Stomach smooth muscle (tissue), 2 donors: ENCODE results near the gene REPS2.
A peak's percentile ranks its signal among the peaks of the same experiment; 100 is the strongest.

Experiments
- H3K27ac ChIP-seq: one replicate; pipeline ENCODE4 v1.7.0; 2013; ENCODE audit warnings: mild to moderate bottlenecking, low read length, inconsistent platforms
- H3K27me3 ChIP-seq, 2 donors: one replicate each; pipeline ENCODE4 v1.7.0; 2013; ENCODE audit warnings: low read length in 2 of 2; ENCODE audit not compliant: insufficient read depth in 2 of 2, control insufficient read depth in 1 of 2
- H3K36me3 ChIP-seq, 2 donors: one replicate each; pipeline ENCODE4 v1.7.0; 2013; ENCODE audit warnings: low read length in 2 of 2; ENCODE audit not compliant: control insufficient read depth in 2 of 2, insufficient read depth in 2 of 2
- H3K4me1 ChIP-seq: one replicate; pipeline ENCODE4 v1.7.0; 2013; ENCODE audit warnings: low read length; ENCODE audit not compliant: control insufficient read depth, insufficient read depth
- H3K4me3 ChIP-seq, 2 donors: one replicate each; pipeline ENCODE4 v1.7.0; 2013; ENCODE audit warnings: low read length in 2 of 2
- H3K9ac ChIP-seq, 2 donors: one replicate each; pipeline ENCODE4 v1.7.0; 2013; ENCODE audit warnings: low read length in 2 of 2, mild to moderate bottlenecking in 1 of 2
- H3K9me3 ChIP-seq, 2 donors: one replicate each; pipeline ENCODE4 v1.7.0; 2013; ENCODE audit warnings: low read length in 2 of 2; ENCODE audit not compliant: control insufficient read depth in 2 of 2
- donor health status: healthy.
- donor health status: Pancreatic carcinoma.

Gene REPS2

GRCh38 chrX:16997313-16997712 is 50.9 kb downstream of the REPS2 start:
- Histone ChIP-seq H3K9ac (no peak overlapping the region), H3K4me3 (no peak overlapping the region), H3K4me1 (peaks cover 6% of the 10 kb centered on the region), H3K27ac (no peak overlapping the region), H3K36me3 (no peaks in the 10 kb centered on the region), H3K9me3 (no peaks in the 10 kb centered on the region), H3K27me3 (peaks cover 0 to 8% of the 10 kb centered on the region in 2 donors)

DNA sequence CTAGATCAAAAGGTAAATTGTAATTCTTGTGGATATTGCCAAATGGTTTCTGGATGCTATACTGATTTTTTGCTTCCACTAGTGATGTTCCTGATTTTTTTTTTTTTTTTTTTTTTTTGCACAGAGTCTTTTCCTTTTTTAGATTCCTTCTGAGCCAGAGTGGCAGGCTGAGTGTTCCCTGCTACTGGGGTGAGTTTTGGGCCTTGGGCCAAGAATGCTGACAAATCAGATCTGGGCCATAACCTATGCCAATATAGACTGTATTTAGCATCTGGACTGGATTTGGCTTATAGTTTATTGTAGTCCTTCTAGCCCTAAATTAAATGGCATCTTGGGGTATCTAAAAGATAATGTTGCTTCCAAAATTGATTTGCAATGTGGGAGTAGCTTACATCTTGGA is 52.8 kb downstream of the REPS2 start:
- Histone ChIP-seq H3K9ac (no peak overlapping the region), H3K4me3 (no peak overlapping the region), H3K36me3 (no peaks in the 10 kb centered on the region), H3K4me1 (peaks cover 6% of the 10 kb centered on the region), H3K9me3 (no peaks in the 10 kb centered on the region), H3K27me3 (peaks cover 0 to 11% of the 10 kb centered on the region in 2 donors), H3K27ac (no peak overlapping the region)

DNA sequence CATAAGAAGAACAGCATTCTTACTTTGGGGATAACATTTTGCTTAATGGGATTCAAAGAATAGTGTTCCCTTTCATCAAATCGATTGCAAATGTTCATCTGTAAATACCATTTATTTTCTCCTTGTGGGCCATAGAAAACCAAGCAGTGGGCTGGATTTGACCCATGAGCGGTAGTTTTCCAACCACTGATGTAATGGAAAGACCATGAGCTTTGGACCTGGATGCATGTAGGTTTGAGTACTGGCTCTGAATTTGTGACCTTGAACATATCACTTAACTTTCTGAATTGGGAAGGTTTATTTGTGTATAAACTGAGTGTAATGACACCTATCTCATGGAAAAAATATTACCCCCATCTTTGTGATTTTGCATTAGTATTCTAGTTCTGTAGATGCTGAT is 54.3 kb downstream of the REPS2 start:
- H3K9me3 ChIP-seq: no peaks in the 10 kb centered on the region
- no peak overlapping the region for H3K4me3 ChIP-seq
- no peaks in the 10 kb centered on the region for H3K36me3 ChIP-seq
- peaks cover 0 to 10% of the 10 kb centered on the region in 2 donors for H3K27me3 ChIP-seq
- no peak overlapping the region for H3K27ac ChIP-seq
- H3K9ac ChIP-seq: no peak overlapping the region
- H3K4me1 ChIP-seq: peaks cover 6% of the 10 kb centered on the region

- Histone ChIP-seq H3K4me3 (no peak overlapping the region), H3K27ac (no peak overlapping the region), H3K36me3 (no peaks in the 10 kb centered on the region), H3K4me1 (no peaks in the 10 kb centered on the region), H3K27me3 (peaks cover 0 to 13% of the 10 kb centered on the region in 2 donors), H3K9me3 (no peaks in the 10 kb centered on the region), H3K9ac (no peak overlapping the region)
These were observed 59.4 kb downstream of the REPS2 start for GRCh38 chrX:17005712-17006368.

DNA sequence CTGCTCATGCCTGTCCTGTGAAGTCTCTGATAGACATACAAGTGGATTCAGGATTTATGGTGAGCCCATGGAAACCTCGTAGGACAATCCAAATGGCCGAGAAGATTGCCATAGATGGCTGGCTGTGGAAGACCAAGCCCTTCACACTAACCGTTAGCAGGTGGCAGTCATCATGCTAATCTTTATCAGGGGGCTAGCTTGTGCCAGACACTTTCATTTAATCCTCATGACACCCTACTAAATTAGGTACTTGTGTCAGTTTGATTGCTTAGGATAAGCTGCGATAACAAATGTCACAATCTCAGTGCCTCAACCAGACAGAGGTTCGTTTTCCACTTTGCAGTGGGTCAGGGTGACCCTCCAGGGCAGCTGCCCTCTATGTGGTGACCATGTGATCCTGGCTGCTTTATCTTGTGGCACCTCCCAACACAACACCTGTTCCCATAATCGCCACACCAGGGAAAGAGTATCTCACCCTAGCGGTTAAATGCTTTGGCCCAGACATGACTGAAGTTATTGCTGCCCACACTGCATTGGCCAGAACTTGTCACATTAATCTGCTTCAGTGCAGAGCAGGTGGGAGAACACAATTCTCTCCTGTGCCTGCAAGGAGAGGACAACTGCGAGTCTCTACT is 60.8 kb downstream of the REPS2 start:
- no peaks in the 10 kb centered on the region for H3K36me3 ChIP-seq
- peaks cover 0 to 13% of the 10 kb centered on the region in 2 donors for H3K27me3 ChIP-seq
- H3K4me1 ChIP-seq: no peaks in the 10 kb centered on the region
- no peaks in the 10 kb centered on the region for H3K9me3 ChIP-seq
- H3K9ac ChIP-seq: no peak overlapping the region
- H3K27ac ChIP-seq: no peak overlapping the region
- no peak overlapping the region for H3K4me3 ChIP-seq

DNA sequence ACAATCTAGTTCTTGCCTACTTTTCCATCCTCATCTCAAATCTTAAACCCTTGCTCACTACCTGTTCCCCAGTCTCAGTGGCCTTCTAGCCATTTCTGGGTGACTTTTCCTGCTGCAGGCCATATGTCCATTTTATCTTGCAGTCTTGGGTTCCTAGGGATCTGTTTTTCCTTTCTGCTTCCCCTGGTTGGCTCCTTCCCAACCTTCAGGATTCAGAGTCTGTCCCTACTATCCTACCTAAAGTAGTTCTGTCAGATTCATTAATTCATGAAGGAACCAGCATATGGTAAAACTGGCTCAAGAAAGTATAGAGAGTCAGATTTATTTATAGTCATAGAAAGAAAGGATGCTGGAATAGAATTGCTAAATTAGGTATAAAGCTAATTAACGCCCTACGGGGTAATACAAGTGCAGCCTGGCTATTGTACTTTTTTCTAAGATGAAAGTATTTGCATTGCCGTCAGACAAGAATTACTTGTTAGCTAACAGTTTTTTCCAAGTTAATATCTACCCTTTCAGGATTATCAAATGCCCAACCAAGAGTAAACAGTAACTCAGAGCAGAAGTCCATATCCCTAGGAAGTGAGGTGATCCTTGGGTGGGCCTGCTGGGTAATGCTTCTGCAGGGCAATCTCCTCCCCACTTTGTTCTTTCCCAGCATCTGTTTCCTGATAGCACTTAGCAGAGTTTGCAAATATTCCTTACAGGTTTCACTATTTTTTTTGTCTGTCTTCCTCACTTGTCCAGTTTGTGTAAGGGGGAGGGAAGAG is 63.6 kb downstream of the REPS2 start:
- Histone ChIP-seq H3K9me3 (no peaks in the 10 kb centered on the region), H3K36me3 (no peaks in the 10 kb centered on the region), H3K4me1 (no peaks in the 10 kb centered on the region), H3K27ac (no peak overlapping the region), H3K9ac (no peak overlapping the region), H3K27me3 (peaks cover 0 to 7% of the 10 kb centered on the region in 2 donors), H3K4me3 (no peak overlapping the region)

DNA sequence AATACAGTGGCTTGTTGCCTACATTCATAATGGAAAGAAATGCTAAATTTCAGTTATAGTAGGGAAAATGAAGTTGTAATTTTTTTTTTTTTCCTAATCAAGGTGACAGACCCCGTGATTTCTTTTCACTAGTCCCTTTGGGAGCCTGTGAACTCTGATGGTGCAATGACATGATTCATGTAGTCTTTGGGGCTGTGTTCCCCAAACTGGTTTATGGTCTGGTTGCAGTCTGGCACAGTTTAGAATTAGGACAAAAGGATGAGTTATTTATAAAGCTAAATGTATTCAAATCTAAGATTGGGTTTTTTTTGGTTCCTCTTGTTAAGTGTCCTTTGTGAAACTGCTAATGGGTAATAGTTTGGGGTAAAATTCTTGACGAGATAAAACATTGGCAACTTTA is 66.0 kb downstream of the REPS2 start:
- no peak overlapping the region for H3K9ac ChIP-seq
- no peak overlapping the region for H3K4me3 ChIP-seq
- no peak overlapping the region for H3K27ac ChIP-seq
- no peaks in the 10 kb centered on the region for H3K9me3 ChIP-seq
- H3K4me1 ChIP-seq: no peaks in the 10 kb centered on the region
- no peaks in the 10 kb centered on the region for H3K36me3 ChIP-seq
- H3K27me3 ChIP-seq: peaks cover 0 to 4% of the 10 kb centered on the region in 2 donors

GRCh38 chrX:17014216-17014615 is 67.8 kb downstream of the REPS2 start:
- Histone ChIP-seq H3K36me3 (no peaks in the 10 kb centered on the region), H3K27me3 (peaks cover 0 to 2% of the 10 kb centered on the region in 2 donors), H3K9ac (no peak overlapping the region), H3K9me3 (no peaks in the 10 kb centered on the region), H3K4me3 (no peak overlapping the region), H3K27ac (no peak overlapping the region), H3K4me1 (no peaks in the 10 kb centered on the region)

GRCh38 chrX:17017134-17017533 is 70.7 kb downstream of the REPS2 start:
- Histone ChIP-seq H3K9ac (no peak overlapping the region), H3K27ac (no peak overlapping the region), H3K4me1 (no peaks in the 10 kb centered on the region), H3K27me3 (peaks cover 0 to 2% of the 10 kb centered on the region in 2 donors), H3K36me3 (no peaks in the 10 kb centered on the region), H3K4me3 (no peak overlapping the region), H3K9me3 (no peaks in the 10 kb centered on the region)

DNA sequence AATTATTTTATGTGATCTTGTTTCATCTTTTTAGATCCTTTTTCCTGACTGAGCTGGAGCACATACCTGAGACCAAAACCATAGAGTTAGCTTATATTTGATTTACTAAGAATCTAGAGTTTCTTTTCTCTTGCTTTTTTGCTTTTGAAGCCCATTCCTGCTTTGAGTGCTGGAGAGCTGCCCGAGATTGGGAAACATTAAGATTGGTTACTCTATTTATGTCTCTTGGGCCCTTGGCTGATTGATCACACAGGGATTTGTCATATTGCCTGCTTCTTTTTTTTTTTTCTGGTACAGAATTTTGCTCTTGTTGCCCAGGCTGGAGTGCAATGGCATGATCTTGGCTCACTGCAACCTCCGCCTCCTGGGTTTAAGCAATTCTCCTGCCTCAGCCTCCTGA is 73.9 kb downstream of the REPS2 start:
- H3K27ac ChIP-seq: peak overlapping the region; percentile 53
- H3K9me3 ChIP-seq: no peaks in the 10 kb centered on the region
- H3K4me1 ChIP-seq: peaks cover 2% of the 10 kb centered on the region
- peaks cover 0 to 2% of the 10 kb centered on the region in 2 donors for H3K27me3 ChIP-seq
- no peaks in the 10 kb centered on the region for H3K36me3 ChIP-seq
- H3K9ac ChIP-seq: no peak overlapping the region
- H3K4me3 ChIP-seq: no peak overlapping the region
